22Rv1 (cell line): ENCODE data around the gene CRADD.

ENCODE experiments used
- H3K27ac ChIP-seq: fragments of 450-650 bp; 2 replicates; pipeline ENCODE4 v1.5.1; 2017
- ZFX ChIP-seq: fragments of 450-650 bp; IDR thresholded peaks from 2 replicates; pipeline ENCODE4 v1.6.1; 2017; ENCODE audit warnings: antibody characterized with exemption, borderline replicate concordance
- TF ChIP-seq, protein P1 (sequence below): fragments of 450-650 bp; IDR thresholded peaks from 2 replicates; pipeline ENCODE4 v1.5.1; 2017; ENCODE audit warnings: mild to moderate bottlenecking

The CRADD gene

DNA sequence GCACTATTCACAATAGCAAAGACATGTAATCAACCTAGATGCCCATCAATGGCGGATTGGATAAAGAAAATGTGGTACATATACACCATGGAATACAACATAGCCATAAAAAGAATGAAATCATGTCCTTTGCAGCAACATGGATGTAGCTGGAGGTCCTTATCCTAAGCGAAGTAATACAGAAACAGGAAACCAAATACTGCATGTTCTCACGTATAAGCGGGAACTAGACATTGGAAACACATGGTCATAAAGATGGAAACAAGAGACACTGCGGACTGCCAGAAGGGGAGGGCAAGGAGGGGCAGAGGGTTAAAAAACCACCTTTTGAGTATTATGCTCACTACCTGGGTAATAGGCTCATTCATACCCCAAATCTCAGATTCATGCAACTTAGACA is 237.1 kb downstream of the CRADD start:
- TF ChIP-seq ZFX: no peak
- TF ChIP-seq, protein P1, sequence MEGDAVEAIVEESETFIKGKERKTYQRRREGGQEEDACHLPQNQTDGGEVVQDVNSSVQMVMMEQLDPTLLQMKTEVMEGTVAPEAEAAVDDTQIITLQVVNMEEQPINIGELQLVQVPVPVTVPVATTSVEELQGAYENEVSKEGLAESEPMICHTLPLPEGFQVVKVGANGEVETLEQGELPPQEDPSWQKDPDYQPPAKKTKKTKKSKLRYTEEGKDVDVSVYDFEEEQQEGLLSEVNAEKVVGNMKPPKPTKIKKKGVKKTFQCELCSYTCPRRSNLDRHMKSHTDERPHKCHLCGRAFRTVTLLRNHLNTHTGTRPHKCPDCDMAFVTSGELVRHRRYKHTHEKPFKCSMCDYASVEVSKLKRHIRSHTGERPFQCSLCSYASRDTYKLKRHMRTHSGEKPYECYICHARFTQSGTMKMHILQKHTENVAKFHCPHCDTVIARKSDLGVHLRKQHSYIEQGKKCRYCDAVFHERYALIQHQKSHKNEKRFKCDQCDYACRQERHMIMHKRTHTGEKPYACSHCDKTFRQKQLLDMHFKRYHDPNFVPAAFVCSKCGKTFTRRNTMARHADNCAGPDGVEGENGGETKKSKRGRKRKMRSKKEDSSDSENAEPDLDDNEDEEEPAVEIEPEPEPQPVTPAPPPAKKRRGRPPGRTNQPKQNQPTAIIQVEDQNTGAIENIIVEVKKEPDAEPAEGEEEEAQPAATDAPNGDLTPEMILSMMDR: no peak
- no peak overlapping the region for H3K27ac ChIP-seq

DNA sequence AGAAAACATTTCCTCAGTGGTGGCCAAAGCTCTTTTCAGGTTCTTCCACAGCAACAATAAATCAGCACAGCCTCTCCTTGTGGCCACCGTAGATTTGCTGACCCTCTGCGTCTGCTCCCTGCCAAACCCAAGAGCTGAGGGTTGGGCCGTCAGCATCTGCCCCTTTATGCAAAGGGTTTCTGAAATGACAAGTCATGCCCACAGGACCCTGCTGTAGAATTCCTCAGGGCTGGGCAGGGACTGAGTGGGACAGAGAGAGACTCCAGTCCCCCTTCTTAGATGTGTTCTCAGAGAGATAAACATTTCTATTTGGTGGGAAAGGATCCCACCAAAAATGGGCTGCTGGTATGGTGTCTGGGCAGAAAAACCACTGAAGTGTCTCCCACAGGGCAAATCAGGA is 238.2 kb downstream of the CRADD start:
- no peak overlapping the region for H3K27ac ChIP-seq
- TF ChIP-seq ZFX: no peak
- TF ChIP-seq, protein P1: no peak

DNA sequence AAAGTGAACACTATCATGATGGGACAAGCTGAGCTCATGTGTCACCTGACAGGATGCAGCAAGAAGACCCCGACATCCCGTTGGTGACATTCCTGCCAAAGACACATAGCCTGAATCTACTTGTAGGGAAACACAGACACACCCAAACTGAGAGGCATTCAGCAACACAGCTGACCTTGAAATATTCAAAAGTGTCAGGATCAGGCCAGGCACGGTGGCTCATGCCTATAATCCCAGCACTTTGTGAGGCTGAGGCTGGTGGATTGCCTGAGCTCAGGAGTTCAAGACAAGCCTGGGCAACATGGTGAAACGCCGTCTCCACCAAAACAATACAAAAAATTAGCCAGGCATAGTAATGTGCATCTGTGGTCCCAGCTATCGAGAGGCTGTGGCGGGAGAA is 239.2 kb downstream of the CRADD start:
- TF ChIP-seq, protein P1: no peak
- TF ChIP-seq ZFX: no peak
- H3K27ac ChIP-seq: no peak overlapping the region

DNA sequence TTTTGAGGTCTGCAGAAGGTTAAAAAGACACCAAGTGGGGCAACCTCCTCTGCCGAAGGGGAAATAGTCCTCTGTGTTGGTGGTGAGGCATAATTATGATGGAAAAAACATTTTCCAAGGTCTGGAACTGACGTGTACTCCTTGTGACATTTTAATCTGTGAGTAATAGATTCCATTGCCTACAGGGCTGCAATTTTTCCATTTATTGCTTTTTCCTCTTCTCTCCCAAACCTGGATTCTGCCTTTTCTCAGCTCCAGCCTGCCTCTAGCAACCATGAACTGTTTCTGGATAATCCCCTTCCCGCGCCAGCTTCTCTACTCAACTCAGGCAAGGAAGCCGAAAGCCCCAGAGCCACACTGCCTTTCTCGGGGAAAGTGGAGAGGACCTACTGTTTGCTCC is 241.1 kb downstream of the CRADD start:
- no peak overlapping the region for H3K27ac ChIP-seq
- TF ChIP-seq ZFX: no peak
- TF ChIP-seq, protein P1: no peak

DNA sequence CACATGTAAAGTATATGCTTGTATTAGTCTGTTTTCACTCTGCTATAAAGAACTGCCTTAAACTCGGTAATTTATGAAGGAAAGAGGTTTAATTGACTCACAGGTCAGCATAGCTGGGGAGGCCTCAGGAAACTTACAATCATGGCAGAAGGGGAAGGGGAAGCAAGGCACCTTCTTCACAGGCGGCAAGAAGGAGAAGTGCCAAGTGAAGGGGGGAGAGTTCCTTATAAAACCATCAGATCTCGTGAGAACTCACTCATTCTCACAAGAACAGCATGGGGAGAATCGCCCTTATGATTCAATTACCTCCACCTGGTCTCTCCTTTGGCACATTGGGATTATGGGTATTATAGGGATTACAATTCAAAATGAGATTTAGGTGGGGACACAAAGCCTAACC is 241.7 kb downstream of the CRADD start:
- TF ChIP-seq ZFX: no peak
- TF ChIP-seq, protein P1: no peak
- H3K27ac ChIP-seq: no peak overlapping the region

DNA sequence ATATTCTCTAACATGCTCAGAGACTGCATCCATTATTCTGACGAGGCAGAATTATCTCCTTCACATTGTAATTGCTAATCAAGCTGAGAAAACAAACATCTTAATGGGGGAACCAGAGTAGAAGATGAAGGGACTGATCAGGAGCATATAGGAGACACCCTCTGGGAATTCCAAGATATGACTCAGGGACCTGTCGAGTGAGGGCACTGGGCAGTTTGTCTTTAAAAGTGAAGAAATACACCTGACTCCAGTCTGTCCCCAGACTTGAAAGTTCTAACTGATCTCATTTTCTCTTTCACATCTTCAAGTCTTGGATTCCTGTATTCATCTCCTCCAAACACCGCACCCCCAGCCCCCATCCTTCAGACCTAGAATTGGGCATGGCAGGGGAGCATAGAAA is 244.3 kb downstream of the CRADD start:
- H3K27ac ChIP-seq: no peak overlapping the region
- no peak for TF ChIP-seq ZFX
- TF ChIP-seq, protein P1: no peak

DNA sequence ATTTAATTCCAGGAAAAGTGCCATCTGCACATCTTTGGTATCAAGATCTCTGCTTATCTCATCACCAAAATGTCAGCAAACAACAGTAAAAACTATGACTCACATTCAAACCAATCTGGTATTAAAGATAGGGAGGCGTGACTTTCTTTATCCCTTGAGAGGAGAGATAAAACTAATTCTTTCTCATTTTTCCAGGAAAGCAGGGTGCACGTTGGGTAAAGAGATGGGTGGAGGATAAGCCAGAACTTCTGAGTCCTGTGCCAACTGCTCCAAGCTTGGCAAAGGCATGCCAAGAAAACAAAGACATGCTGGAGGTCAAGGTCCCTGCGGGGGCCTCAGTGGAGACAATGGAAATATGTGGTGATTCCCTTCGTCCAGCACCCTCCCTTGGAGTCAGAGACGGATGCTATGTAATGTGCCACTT is 245.4 kb downstream of the CRADD start:
- H3K27ac ChIP-seq: no peak overlapping the region

More for the DNA sequence above, 245.4 kb downstream of the CRADD start:
- TF ChIP-seq ZFX: no peak
- TF ChIP-seq, protein P1: no peak
